Dermis microvascular lymphatic vessel endothelial cell (primary cell): Measurements from ENCODE around the gene KCNK7. TPM values are rescaled to one million over a fixed set of nuclear protein-coding genes. Genes with fewer than 3 reads are reported as not detected.
"Not testable (repeated sequence)": the region's sequence is repeated elsewhere in the genome, so short reads cannot be mapped to it uniquely, and the experiment has no call there.

Source experiments
- DNase-seq, 2 donors: peaks; one replicate each; pipeline versions ENCODE4 v3.0.0 to v3.0.0-alpha.2; 2010; ENCODE audit warnings: low read depth in 2 of 2
- total RNA-seq: library from RNA; depleted of rRNA; stranded (reverse); fragments of >200 nt; gene quantifications from 2 replicates; pipeline ENCODE4 v1.2.1, GENCODE V29; 2014

KCNK7 gene
- under 0.01 and 0.13 TPM in 2 replicates for total RNA-seq

DNA sequence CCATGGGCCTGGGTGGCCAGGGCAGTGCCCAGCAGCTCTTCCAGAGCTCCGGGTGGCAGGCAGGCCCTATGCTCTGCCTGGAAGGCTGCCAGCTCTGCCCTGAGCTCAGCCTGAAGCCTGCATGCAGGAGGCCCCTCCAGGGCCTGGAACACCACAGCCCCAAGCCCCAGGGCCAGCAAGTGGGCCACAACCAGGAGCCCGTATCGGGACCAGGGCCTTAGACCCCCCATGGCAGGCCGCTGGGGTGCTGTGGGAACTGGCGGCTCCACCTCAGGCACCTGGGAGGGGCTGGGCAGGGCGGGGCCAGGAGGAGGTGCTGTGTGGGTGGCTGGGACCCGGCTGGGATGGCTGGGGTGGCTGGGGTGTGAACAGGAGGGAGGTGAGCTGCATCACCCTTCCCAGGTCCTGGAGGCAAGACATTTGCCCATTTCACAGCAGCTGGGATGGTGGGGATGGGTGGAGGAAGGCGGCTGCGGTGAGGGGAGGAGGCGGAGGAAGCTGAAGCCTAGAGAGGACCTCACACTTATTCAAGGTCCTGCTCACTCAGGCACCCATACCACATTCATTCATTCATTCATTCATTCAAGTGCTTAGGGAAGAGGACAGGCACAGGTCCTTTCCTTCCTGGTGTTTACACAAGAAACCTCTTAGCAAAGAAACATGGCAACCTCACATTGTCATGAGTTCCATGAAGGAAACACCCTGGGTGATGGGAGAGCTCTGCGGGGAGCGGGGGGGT is at the start of gene KCNK7:
Gene KCNK7, minus strand, starts transcription at position 258 of the 739 bp plus-strand sequence. Its CDS starts 28 bp downstream, at position 230.
- no peak for DNase-seq

DNA sequence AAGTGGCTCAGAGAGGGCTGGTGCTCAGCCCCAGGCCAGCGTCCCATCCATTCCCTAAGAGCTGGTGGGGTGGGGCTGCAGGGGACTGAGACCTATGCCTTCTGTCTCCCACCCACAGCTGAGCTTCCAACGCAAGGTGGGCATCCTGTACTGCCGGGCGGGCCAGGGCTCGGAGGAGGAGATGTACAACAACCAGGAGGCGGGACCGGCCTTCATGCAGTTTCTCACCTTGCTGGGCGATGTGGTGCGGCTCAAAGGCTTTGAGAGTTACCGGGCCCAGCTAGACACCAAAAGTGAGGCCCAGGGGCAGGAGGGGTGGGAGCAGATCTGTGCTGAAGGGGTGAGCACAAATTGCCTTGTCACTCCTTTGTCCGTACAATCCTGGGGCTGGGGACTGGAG is 49.2 kb upstream of the KCNK7 start:
- DNase-seq, result no peak

DNA sequence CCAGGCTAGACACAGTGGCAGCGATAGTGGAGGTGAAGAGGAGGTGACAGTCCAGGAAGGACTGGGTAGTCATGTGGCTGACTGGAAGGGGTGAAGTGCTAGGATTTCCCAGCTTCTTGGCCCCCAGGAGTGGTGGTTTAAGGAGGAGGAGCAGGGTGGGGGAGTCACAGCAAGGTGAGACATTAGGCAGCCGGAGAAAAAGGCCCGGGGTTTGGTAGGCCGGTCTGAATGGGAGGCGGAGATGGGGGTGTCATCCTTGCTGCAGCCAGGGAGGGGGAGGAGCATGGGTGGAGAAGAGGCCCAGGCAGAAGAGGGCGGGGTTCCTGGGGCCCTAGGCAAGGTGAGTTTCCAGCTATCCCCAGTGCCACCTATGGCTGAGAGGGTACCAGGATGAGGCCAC is 48.4 kb upstream of the KCNK7 start:
- no peak for DNase-seq

GRCh38 chr11:65642014-65642671 is 46.5 kb upstream of the KCNK7 start:
- DNase-seq, result no peak

DNA sequence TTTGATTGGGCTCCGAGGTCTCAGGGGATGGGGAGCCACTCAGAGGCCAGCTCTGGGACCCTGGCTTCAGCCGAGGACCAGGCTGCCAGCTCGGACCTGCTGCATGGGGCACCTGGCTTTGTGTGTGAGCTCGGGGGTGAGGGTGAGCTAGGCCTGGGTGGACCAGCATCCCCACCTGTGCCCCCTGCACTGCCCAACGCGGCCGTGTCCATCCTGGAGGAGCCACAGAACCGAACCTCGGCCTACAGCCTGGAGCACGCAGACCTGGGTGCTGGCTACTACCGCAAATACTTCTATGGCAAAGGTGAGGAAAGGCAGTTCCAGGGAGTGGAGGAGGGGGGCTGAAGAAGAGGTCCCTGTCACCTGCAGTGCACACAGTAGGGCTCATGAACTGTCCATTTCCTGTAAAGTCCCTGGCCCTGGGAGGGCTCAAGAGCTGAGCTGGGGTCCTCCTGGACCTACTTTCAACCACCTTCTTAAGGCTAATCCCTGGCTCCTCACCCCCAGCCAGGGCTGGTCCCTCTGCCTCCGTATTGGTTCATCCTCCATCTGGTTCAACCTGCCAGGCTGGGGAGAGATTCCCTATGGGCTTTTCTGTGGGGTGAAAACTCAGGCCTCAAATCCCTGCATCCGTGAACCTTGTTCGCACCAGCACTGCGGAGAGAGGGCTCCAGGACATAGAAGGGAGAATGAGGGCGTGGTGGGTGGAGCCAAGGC is 45.9 kb upstream of the KCNK7 start:
- DNase-seq, result no peak

GRCh38 chr11:65640483-65641296 is 45.1 kb upstream of the KCNK7 start:
- peak in 1 of 2 donors; percentile 31 for DNase-seq

GRCh38 chr11:65639623-65640482 is 44.3 kb upstream of the KCNK7 start:
- DNase-seq, result peak in 1 of 2 donors; percentile 39

GRCh38 chr11:65639228-65639597 is 43.6 kb upstream of the KCNK7 start:
- not testable (repeated sequence) for DNase-seq

- peak; percentile 82 to 95 for DNase-seq
Observed at GRCh38 chr11:65637794-65638419, 42.3 kb upstream of the KCNK7 start, which contains the start of gene SIPA1. Gene SIPA1 (plus strand): TSS chr11:65638101. CDS start chr11:65640922, 2,821 bp downstream.

GRCh38 chr11:65637032-65637557 is 41.5 kb upstream of the KCNK7 start:
- DNase-seq, result no peak

- no peak for DNase-seq
Observed at GRCh38 chr11:65636108-65637031, 40.8 kb upstream of the KCNK7 start.

DNA sequence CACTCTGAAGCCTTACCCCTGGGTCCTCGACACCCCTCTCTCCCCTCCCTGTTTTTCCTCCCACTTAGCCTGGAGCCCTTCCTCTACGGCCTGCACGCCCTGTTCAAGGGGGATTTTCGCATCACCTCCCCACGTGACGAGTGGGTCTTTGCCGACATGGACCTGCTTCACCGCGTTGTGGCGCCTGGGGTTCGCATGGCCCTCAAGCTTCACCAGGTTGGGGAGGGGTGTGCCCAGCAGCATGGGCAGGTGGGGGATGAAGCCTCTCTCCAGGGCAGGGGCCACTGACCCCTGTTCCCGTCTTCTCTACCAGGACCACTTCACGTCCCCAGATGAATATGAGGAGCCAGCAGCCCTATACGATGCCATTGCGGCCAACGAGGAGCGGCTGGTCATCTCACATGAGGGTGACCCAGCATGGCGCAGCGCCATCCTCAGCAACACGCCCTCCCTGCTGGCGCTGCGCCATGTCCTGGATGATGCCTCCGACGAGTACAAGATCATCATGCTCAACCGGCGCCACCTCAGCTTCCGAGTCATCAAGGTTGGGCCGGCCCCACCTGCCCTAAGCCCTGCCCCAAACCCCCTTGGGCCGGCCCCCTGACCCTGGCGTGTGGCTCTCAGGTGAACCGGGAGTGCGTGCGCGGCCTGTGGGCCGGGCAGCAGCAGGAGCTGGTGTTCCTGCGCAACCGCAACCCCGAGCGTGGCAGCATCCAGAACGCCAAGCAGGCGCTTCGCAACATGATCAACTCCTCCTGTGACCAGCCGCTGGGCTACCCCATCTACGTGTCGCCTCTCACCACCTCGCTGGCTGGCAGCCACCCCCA is 39.5 kb upstream of the KCNK7 start:
- DNase-seq, result no peak

GRCh38 chr11:65634440-65634839 is 38.8 kb upstream of the KCNK7 start:
- no peak for DNase-seq

- DNase-seq, result no peak
Observed at GRCh38 chr11:65634109-65634436, 38.5 kb upstream of the KCNK7 start.

- no peak for DNase-seq
Observed at GRCh38 chr11:65633390-65634108, 37.9 kb upstream of the KCNK7 start.

DNA sequence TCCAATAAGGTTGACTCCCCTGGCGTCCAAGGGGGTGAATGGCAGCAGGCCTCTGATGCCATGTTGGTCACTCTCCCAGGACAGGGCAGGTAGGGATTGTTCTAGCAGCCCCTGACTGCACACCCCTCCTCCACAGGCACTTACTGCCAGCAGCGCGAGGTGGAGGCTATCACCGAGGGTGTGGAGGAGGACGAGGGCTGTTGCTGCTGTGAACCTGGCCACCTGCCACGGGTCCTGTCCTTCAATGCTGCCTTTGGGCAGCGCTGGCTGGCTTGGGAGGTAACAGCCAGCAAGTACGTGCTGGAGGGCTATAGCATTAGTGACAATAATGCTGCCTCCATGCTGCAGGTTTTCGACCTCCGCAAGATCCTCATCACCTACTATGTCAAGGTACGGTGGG is 34.6 kb upstream of the KCNK7 start:
- DNase-seq, result no peak

DNA sequence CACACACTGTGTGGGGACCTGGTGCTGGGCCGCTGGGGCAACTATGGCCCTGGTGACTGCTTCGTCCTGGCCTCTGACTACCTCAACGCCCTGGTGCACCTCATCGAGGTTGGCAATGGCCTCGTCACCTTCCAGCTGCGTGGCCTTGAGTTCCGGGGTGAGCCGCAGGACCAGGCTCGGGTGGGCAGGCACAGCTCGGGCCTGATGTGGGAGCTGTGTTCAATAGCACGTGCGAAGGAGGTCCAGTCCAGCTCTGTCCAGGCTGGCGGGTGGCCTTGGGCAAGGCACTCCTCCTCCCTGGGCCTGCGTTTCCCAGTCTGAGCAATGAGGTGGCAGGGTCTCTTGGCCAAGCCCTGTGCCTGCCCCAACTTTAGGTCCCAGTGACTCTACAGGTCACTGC is 34.0 kb upstream of the KCNK7 start:
- no peak for DNase-seq
